Adipose tissue (tissue), 3 donors: Measurements from ENCODE around the gene EBP. TPM values are rescaled to one million over a fixed set of nuclear protein-coding genes. Genes with fewer than 3 reads are reported as not detected.

ENCODE experiments used
- H3K27ac ChIP-seq: one replicate; pipeline ENCODE4 v1.5.1; 2013; ENCODE audit warnings: low read depth, low read length
- WGBS, 3 donors: extraction: QIAGEN DNeasy Blood & Tissue Kit; methylation state at CpG; one replicate each; pipeline ENCODE4 v1.1.7; 2013; 5-methylcytosine and 5-hydroxymethylcytosine counted together
- polyA plus RNA-seq, 3 donors: library from polyadenylated mRNA; stranded (reverse); fragments of 200-250 nt; gene quantifications; one replicate each; pipeline ENCODE4 v1.2.3, GENCODE V29; 2013
- donor health status: healthy with polysubstance abuse.
- donor health status: Bipolar disorder and iron deficiency.
- donor health status: healthy.

Gene EBP
- polyA plus RNA-seq, 3 donors = 35.9 to 47.2 (median 38.4) TPM

DNA sequence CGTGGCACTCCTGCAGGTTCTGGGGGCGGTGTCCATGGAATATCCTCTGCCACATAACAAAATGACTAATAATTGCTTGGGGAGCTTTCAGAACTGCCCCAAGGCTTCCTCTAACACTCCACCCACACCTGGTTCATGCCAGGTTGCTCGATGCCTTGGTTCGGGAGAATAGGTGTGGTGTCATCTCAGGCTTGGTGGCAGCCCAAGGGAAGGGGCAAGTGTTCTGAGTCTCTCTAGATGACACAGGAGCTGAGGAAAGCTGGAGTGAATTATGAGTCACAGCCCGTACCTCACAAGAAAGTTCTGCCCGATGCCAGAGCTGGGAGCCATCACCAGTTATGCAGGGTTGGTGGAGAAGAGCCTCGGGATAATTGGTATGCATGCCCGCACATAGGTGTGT lies 30.9 kb upstream of the EBP start:
- no peak overlapping the region for H3K27ac ChIP-seq
- 77 to 95% (median 87%) methylated on average over 7 to 8 of the region's 8 CpGs for WGBS, 3 donors

DNA sequence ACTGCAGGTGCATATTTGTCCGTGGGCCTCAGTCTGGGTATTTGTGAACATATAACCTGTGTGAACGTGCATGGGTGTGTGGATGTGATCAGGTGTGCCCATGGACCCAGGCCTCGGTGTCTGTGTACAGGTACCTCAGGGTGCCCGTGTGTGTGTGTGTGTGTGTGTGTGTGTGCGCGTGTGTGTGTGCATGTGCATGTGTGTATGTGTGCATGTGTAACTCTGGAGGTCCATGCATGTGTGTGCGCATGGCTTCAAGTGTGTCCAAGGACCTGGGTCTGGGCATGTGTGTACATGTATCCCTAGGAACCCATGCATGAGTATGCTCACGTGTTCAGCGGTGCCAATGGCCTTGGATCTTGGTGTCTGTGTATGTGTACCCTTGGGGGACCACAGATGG lies 29.8 kb upstream of the EBP start:
- H3K27ac ChIP-seq = no peak overlapping the region
- 85 to 96% (median 86%) methylated on average over 9 of the region's 9 CpGs for WGBS, 3 donors

DNA sequence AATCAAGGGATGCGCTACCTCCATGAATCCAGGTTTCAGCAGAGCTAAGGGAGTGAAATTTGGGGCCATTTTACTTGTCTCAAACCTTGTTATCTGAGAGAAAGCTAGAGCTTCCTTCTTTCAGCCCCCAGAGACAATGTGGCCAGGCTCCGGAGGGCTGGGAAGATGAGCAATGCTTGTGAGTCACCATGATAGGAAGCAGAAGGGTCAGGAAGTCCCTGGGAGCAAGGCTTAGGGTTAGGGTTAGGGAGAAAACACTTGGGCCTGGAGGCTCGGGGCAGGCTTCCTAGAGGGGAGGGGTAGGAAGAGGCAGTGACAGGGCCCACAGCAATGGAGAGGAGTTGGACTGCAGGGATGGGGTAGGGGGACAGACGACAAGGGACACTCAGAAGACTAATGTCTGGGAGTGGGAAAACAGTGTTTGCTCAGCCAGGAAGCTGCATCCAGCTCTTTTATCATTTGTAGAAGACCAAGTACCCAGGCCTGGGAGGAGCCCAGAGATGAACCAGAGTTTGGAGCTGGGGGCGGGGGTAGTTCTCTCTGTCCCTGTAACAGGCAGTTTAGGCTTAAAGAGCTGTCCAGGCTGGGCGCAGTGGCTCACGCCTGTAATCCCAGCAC lies 29.2 kb upstream of the EBP start:
- H3K27ac ChIP-seq = no peak overlapping the region
- WGBS, 3 donors = 62 to 79% (median 69%) methylated on average over 7 of the region's 7 CpGs

DNA sequence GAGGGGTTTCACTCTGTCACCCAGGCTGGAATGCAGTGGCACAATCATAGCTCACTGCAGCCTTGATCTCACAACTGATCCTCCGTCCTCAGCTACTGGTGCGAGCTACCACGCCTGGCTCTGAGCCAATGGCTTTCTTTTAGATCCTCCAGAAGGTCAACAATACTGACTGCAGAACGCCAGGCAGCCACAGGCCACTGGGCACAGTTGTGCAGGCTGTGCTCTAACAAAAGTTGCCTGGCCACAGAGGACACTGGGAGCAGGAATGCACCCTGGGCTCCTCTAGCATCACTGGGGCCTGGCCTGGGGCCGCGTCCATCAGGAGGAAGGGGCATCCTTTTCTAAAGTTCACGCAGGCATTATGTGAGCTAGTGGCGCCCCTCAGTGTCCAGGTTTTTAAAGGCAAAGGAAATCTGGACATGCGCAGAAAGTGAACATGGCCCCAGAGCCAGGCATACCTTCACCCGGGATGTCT lies 27.7 kb upstream of the EBP start:
- 13 to 32% (median 29%) methylated on average over 10 of the region's 10 CpGs for WGBS, 3 donors
- H3K27ac ChIP-seq = no peak overlapping the region

DNA sequence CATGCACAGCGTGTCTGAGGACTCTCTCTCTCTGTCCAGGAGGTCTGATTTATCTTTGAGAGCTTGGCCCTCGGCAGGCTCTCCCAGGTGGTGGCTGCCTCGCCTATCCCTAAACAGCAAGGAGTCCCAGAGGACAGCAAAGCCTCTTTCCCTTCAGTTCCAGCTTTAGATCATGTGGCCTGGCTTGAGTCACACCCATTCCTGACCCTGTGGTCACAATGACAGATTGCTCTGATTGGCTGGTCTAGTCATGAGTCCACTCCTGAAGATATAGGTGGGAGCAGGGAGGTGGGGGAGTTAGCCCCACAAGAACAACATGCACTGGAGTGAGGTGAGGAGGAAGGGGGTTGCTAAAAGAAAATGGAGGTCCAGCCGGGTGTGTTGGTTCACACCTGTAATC lies 24.9 kb upstream of the EBP start:
- 66 to 82% (median 75%) methylated on average over 3 to 4 of the region's 4 CpGs for WGBS, 3 donors
- no peak overlapping the region for H3K27ac ChIP-seq

DNA sequence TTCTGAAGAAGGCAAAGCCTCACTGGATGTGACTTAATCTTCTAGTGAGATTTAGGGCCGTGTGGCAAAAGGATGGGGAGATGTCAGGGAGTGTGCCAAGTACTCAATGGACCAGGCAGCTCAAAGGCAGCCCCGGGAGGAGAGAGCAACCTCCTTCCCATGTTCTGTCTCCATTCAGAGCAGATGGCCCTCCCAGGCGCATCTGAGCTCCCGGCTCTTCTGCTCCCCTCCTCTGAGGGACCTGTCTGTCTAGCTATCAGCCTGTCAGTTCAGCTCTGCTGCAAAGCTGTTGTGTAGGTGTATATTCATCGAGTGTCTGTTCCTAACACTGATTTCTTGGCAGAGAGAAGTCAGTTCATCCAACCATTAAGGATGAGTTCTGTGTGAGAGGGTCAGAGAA lies 23.7 kb upstream of the EBP start:
- 63 to 71% (median 68%) methylated on average over 5 of the region's 5 CpGs for WGBS, 3 donors
- H3K27ac ChIP-seq = no peak overlapping the region

DNA sequence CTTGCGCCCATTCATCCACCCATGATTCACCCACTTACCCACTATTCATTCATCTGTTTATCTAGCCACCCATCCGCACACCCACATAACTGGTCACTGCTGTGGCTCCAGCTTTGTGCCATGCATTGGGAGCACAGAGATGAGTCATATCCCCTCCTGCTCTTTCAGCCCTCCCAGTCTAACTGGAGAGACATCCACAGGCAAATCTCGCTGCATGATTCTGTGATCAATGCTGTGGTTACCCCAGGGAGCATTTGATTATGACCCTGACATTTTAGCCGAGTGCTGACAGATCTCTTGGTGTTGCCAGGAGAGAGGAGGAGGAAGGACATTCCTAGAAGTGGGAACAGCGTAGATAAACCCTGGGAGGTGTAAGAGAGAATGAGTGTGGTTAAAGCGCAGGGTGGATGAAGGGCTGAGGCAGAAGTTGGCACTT lies 23.2 kb upstream of the EBP start:
- no peak overlapping the region for H3K27ac ChIP-seq
- WGBS, 3 donors = 59 to 71% (median 66%) methylated on average over 6 of the region's 6 CpGs

DNA sequence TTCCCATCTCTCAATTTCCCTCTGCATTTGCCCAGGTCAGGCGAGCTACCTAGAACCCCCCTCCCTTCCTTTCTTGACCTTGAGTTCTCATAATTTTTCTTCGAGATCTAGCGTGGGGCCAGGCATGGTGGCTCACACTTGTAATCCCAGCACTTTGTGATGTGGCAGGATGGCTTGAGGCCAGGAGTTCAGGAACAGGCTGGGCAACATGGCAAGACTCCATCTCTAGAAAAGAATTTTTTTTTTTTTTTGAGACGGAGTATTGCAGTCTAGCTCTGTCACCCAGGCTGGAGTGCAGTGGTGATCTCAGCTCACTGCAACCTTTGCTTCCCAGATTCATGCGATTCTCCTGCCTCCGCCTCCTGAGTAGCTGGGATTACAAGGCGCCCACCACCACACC lies 17.3 kb upstream of the EBP start:
- no peak overlapping the region for H3K27ac ChIP-seq
- WGBS, 3 donors = 62 to 86% (median 83%) methylated on average over 7 of the region's 7 CpGs

DNA sequence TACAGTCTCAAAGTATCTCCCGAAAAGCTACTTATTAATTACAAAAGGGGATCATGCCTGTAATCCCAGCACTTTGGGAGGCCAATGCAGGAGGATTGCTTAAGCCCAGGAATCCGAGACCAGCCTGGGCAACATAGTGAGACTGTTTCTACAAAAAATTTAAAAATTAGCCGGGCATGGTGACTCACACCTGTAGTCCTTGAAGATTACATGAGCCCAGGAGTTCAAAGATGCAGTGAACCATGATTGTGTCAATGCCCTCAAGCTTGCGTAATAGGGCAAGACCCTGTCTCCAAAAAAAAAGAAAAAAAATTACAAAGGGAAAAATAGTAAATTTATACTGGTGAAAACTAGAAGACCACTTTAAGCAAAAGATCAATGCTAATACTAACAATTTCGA lies 16.1 kb upstream of the EBP start:
- H3K27ac ChIP-seq = no peak overlapping the region
- 64 to 81% (median 80%) methylated on average over 5 of the region's 5 CpGs for WGBS, 3 donors

DNA sequence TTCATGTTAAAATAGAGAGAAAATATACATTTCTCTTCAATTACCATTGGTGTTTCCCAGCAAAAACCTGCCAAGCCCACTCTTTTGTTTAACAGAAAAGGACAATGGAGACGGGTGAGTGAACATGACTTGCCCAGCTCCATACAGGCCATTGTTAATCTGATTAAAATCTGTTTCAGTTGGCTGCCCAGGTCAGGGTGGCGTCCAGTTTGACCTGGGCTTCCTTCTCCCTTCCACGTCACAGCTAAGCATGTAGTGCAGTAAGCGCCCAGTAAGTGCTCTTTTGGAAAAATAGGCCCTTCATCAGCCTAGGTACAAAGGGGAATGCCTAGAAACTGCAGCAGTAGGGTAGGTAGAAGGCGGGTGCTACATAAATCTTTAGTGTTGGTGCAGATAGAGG lies 14.4 kb upstream of the EBP start:
- whole genome bisulfite sequencing, 3 donors = 75 to 93% (median 92%) methylated on average over 5 of the region's 5 CpGs

DNA sequence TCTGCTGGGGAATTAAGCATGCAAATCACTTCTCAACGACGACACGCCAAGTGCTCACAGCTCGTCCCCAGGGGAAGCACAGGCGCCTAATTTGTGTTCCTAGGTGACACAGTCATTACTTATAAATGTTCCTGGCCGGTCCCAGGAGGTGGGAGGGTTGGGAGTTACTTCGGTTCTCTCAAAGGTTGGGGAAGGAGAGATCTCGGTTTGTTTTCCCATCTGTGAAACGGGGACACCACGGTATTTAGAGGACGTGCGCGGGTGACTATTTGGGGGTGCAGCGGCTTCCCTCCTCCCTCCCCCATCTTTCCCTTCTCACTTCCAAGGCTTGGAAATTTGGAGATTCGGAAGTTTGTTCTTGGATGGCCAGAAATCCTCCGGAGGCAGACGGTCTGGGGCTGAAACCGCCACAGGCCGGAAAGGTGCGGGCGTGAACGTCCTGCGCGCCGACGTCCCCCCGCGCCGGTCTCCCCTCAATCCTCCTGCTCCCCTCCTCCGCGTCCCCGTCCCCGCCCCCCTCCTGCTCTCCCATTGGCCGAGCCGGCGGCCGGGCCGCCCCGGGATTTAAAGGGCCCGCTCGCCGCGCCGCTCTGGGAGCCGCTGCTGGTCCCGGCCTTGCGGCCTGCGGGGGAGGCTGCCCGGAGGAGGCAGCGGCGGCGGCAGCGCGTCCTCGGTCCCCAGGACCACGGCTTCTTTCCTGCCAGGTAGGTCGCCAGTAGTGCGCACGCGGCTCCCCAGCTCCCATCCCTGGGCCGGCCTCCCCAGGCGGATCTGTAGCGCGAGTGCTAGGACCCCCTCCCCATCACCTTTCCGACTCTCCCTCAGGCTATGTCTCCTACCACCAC lies 13.0 kb upstream of the EBP start, which contains the start of gene PORCN:
Gene PORCN (plus strand): TSS at position 593 of the 845 bp plus-strand sequence. CDS start 829 bp downstream, outside the sequence.
- H3K27ac ChIP-seq = no peak within 1 kb of the TSS
- 0 to 29% (median 1%) methylated on average over 25 to 59 of the region's 65 CpGs for WGBS, 3 donors

More for the DNA sequence above, 14.4 kb upstream of the EBP start:
- no peak overlapping the region for H3K27ac ChIP-seq

DNA sequence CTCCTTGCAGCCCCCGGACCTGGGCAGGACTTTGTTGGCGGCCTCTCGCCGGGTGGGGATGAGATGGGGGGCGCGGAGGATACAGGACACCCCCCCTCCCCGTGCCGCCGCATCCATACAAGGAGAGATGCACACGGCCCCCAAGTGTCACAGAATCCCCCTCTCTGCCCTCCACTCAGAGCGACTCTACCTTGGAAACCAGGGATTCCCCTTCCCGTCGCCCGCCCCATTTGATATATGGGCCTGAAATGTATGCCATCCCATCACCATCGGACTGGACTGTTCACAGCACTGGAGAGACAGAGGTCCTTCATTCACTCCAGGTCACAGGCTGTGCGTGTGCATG lies 12.4 kb upstream of the EBP start:
- H3K27ac ChIP-seq = no peak overlapping the region
- 0 to 40% (median 4%) methylated on average over 4 to 16 of the region's 16 CpGs for WGBS, 3 donors

DNA sequence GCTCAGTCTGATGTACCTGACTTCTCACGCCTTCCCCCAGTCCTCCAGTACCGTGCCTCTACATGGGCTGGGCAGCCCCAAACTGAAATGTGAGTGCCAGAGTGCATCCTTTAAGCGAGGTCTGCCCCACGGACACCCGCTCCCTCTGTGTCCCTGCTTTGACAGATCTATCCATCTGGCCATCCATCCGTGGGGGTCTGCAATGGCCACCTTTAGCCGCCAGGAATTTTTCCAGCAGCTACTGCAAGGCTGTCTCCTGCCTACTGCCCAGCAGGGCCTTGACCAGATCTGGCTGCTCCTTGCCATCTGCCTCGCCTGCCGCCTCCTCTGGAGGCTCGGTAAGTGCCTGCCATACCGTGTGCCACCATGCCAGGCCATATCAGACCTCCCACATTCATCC lies 12.0 kb upstream of the EBP start:
- 66 to 68% (median 67%) methylated on average over 10 to 11 of the region's 11 CpGs for WGBS, 3 donors
- H3K27ac ChIP-seq = no peak overlapping the region

DNA sequence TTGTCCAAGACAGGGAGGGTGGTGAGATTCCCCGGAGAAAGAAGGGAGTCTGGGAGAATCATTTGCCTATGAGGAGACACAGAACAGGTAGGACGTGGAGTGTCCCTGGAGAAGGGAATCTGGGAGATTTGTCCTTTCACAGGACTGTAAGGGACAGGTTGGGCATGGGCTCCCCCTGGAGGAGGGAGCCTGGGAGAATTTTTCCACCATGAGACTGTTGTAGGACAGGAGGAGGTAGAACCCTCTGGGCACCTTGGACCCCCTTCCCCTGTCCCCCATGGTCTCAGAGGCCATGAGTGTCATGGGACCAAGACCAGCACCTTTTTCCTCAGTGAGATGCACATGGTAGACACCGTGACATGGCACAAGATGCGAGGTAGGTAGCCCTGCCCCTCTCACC lies 10.0 kb upstream of the EBP start:
- no peak overlapping the region for H3K27ac ChIP-seq
- 36 to 76% (median 64%) methylated on average over 2 to 4 of the region's 4 CpGs for WGBS, 3 donors

DNA sequence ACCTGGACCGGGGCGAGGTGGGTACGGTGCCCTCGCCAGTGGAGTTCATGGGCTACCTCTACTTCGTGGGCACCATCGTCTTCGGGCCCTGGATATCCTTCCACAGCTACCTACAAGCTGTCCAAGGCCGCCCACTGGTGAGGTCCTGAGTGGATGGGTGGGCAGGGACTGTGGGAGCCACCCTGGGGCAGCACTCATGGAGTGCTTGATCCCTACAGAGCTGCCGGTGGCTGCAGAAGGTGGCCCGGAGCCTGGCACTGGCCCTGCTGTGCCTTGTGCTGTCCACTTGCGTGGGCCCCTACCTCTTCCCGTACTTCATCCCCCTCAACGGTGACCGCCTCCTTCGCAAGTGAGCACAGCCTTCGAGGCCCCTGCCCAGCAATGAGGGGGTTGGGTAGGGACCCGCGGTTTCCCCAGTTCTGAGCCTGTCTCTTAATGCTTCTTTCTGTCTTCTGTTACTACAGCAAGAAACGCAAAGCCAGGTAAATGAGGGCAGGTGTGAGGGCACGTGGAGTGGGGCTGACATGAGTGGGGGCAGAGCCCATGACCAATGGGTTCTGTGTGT lies 9.2 kb upstream of the EBP start:
- 86 to 95% (median 93%) methylated on average over 15 to 20 of the region's 20 CpGs for WGBS, 3 donors
- H3K27ac ChIP-seq = no peak overlapping the region

DNA sequence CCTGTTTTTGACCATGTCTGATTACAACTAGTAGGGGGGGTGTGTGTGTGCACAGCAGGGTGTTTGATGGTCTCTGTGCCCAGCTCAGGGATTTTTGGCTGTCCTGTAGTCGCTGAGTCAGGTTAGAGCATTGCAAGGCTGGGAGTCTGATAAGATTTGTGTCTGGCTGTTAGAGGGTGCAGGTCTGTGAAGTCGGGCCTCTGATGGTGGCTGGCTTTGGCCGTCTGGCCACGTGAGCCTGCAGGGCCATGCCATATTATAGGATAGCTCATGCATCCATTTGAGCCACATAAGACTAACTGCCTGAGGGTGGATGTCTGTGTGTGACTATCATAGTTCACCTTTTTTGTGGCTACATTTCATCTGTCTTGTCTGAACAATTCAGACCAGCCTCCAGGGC lies 7.9 kb upstream of the EBP start:
- no peak overlapping the region for H3K27ac ChIP-seq
- WGBS, 3 donors = 78 to 93% (median 79%) methylated on average over 4 of the region's 4 CpGs

DNA sequence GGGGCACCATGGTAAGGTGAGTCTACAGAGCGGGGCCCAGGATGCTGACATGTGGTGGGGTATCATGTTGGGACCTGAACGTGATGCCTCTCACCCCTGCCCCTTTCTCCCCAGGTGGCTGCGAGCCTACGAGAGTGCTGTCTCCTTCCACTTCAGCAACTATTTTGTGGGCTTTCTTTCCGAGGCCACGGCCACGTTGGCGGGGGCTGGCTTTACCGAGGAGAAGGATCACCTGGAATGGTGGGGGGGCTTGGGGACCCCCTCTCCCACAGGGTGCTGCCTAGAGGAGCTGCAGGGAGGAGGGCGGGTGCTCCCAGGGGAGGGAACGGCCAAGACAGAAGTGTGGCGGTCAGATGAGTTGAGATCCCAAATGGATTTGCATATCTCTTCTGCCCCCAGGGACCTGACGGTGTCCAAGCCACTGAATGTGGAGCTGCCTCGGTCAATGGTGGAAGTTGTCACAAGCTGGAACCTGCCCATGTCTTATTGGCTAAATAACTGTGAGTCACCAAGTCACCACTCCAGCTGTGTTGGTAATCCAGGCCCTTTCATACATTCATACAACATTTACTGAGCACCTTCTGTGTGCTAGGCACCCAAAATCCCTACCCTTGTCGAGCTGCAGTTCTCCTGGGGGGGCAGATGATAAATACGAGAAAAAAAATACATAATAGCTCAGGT lies 7.3 kb upstream of the EBP start:
- 86 to 89% (median 87%) methylated on average over 13 to 16 of the region's 16 CpGs for WGBS, 3 donors

DNA sequence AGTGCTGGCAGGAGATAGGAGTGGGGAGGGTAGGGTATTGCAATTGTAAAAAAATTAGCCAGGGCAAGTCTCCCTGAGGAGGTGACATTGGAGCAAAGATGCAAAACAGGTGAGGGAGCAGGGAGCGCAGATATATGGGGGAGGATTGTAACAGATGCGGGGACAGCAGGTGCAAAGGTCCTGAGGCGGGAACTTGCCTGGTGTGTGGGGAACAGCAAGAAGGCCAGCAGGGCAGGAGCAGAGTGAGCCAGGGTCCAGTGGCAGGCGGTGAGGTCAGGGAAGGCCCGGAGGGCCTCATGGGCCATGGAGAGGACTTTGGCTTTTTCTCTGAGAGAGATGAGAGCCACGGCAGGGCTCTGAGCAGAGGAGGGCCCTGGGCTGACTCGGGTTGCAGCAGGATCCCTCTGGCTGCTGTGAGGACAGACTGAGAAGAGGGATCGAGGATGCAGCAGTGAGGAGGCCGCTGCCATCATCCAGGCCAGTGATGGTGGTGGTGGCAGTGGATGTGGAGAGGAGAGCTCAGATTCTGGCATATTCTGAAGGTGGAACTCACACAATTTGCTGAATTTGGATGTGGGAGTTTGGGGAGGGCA lies 6.6 kb upstream of the EBP start:
- WGBS, 3 donors = 91 to 94% (median 94%) methylated on average over 6 to 9 of the region's 9 CpGs
- no peak overlapping the region for H3K27ac ChIP-seq

More for the DNA sequence above, 7.3 kb upstream of the EBP start:
- no peak overlapping the region for H3K27ac ChIP-seq
